A549 (cell line): ENCODE results near the gene CCDC185. TPM values are rescaled to one million over a fixed set of nuclear protein-coding genes. Genes with fewer than 3 reads are reported as not detected.

Experiments
- ATAC-seq, 2 experiments: fragments of 200-7000 bp in 1 of 2; fragments of >200 bp in 1 of 2; cut with Nextera tagmentation in 1 of 2; cut with Tn5 transposase in 1 of 2; 3 replicates each; pipeline versions ENCODE4 v1.8.0 to v1.9.1; 2018 to 2020; ENCODE audit warnings: mild to moderate bottlenecking in 1 of 2, moderate library complexity in 1 of 2
- CTCF ChIA-PET: fragments of 300-600 bp; sonication (Branson Sonifier 250); formaldehyde crosslinking; extraction: SDS; loops from one replicate; lab custom pipeline; 2021; ENCODE audit warnings: antibody characterized with exemption, inconsistent platforms; lab: Yijun Ruan, JAX
- POLR2A ChIA-PET: fragments of 350-600 bp; formaldehyde crosslinking; extraction: SDS; loops from one replicate; lab custom pipeline; 2021; ENCODE audit warnings: antibody characterized with exemption, inconsistent platforms; lab: Yijun Ruan, JAX
- DNase-seq, 2 experiments: peaks; one replicate each; pipeline versions ENCODE4 v3.0.0 to v3.0.0-alpha.2; 2011 to 2016; ENCODE audit warnings: low read depth in 1 of 2, low spot score in 1 of 2
- FAIRE-seq: peaks from 2 replicates; lab custom pipeline; 2011; peaks lifted over from hg19 to GRCh38; lab: Jason Lieb, UNC
- H3K27ac ChIP-seq, 2 experiments: fragments of >200 bp; sonication (Bioruptor Twin); formaldehyde crosslinking; 3 replicates each; pipeline ENCODE4 v1.5.1; 2016 to 2017
- H3K4me1 ChIP-seq: fragments of >200 bp; sonication (Bioruptor Twin); formaldehyde crosslinking; 3 replicates; pipeline ENCODE4 v1.6.1; 2016
- H3K4me2 ChIP-seq: fragments of >200 bp; sonication (Bioruptor Twin); formaldehyde crosslinking; 3 replicates; pipeline ENCODE4 v1.6.1; 2016
- H3K4me3 ChIP-seq: fragments of >200 bp; sonication (Bioruptor Twin); formaldehyde crosslinking; 3 replicates; pipeline ENCODE4 v1.5.1; 2016
- H3K9me3 ChIP-seq: fragments of >200 bp; sonication (Bioruptor Twin); formaldehyde crosslinking; 3 replicates; pipeline ENCODE4 v1.6.1; 2016
- ATOH8 ChIP-seq: fragments of 250-450 bp; sonication (Bioruptor Pico); IDR thresholded peaks from 2 replicates; pipeline ENCODE4 v1.5.0; 2020; ENCODE audit warnings: low read depth, mild to moderate bottlenecking, moderate library complexity
- CBX2 ChIP-seq: fragments of 200-600 bp; sonication (generic); IDR thresholded peaks from 2 replicates; pipeline ENCODE4 v1.6.1; 2016; ENCODE audit warnings: low read depth, mild to moderate bottlenecking, borderline replicate concordance
- CHD2 ChIP-seq: fragments of 150-350 bp; IDR thresholded peaks from 2 replicates; pipeline ENCODE4 v1.6.1; 2014; ENCODE audit warnings: low read length; ENCODE audit not compliant: partially characterized antibody
- CHD4 ChIP-seq: fragments of 200-600 bp; sonication (generic); IDR thresholded peaks from 2 replicates; pipeline ENCODE4 v1.6.1; 2016; ENCODE audit warnings: antibody characterized with exemption, mild to moderate bottlenecking, borderline replicate concordance
- CTCF ChIP-seq: fragments of >200 bp; sonication (Bioruptor Twin); formaldehyde crosslinking; IDR thresholded peaks from 3 replicates; pipeline ENCODE4 v1.5.1; 2016
- EHMT2 ChIP-seq: fragments of 200-600 bp; sonication (generic); IDR thresholded peaks from 2 replicates; pipeline ENCODE4 v1.6.1; 2016; ENCODE audit warnings: antibody characterized with exemption, low read depth, mild to moderate bottlenecking, moderate library complexity
- ELK1 ChIP-seq: fragments of 150-350 bp; IDR thresholded peaks from 2 replicates; pipeline ENCODE4 v1.6.1; 2014; ENCODE audit warnings: low read depth, mild to moderate bottlenecking, low read length
- HDAC2 ChIP-seq: fragments of 200-600 bp; sonication (generic); IDR thresholded peaks from 2 replicates; pipeline ENCODE4 v1.6.1; 2016
- JUN ChIP-seq, 2 experiments: fragments of >200 bp; sonication (Bioruptor Twin); formaldehyde crosslinking; IDR thresholded peaks; 2 replicates in 1 of 2; 3 replicates in 1 of 2; pipeline ENCODE4 v1.6.1; 2016 to 2017
- JUNB ChIP-seq: fragments of >200 bp; sonication (Bioruptor Twin); formaldehyde crosslinking; IDR thresholded peaks from 2 replicates; pipeline ENCODE4 v1.6.1; 2016
- KDM1A ChIP-seq: fragments of 200-600 bp; sonication (generic); IDR thresholded peaks from 2 replicates; pipeline ENCODE4 v1.6.1; 2016; ENCODE audit warnings: low read depth, mild to moderate bottlenecking
- MYC ChIP-seq: IDR thresholded peaks from 2 replicates; pipeline ENCODE4 v1.6.1; 2012; ENCODE audit warnings: mild to moderate bottlenecking, inconsistent platforms, low read length, improper control_type of control experiment, borderline replicate concordance
- NFE2L2 ChIP-seq: fragments of 150-350 bp; conservative IDR thresholded peaks from 2 replicates; pipeline ENCODE4 v1.6.1; 2014; ENCODE audit warnings: low read length
- POLR2A ChIP-seq: IDR thresholded peaks from 2 replicates; pipeline ENCODE4 v1.6.1; 2012; ENCODE audit warnings: mild to moderate bottlenecking, low read length
- POLR2AphosphoS2 ChIP-seq: conservative IDR thresholded peaks from 2 replicates; pipeline ENCODE4 v1.6.1; 2012; ENCODE audit warnings: low read length, improper control_type of control experiment, inconsistent platforms
- RARB ChIP-seq: fragments of 250-450 bp; sonication (Bioruptor Pico); IDR thresholded peaks from 2 replicates; pipeline ENCODE4 v1.8.0; 2021; ENCODE audit warnings: mild to moderate bottlenecking, moderate library complexity
- SREBF2 ChIP-seq: fragments of 450-650 bp; IDR thresholded peaks from 2 replicates; pipeline ENCODE4 v1.6.1; 2014; ENCODE audit warnings: mild to moderate bottlenecking, moderate library complexity
- TFCP2L1 ChIP-seq: fragments of 250-450 bp; sonication (Bioruptor Pico); IDR thresholded peaks from 2 replicates; pipeline ENCODE4 v1.5.0; 2021; ENCODE audit warnings: mild to moderate bottlenecking
- USF2 ChIP-seq: fragments of 450-650 bp; IDR thresholded peaks from 2 replicates; pipeline ENCODE4 v1.6.1; 2014; ENCODE audit warnings: antibody characterized with exemption
- ZNF302 ChIP-seq: fragments of 250-450 bp; sonication (Bioruptor Pico); IDR thresholded peaks from 2 replicates; pipeline ENCODE4 v1.9.0; 2021; ENCODE audit warnings: inconsistent platforms, mild to moderate bottlenecking, moderate library complexity
- WGBS: methylation state at CpG from one replicate; pipeline ENCODE4 v1.1.6; 2017; ENCODE audit errors: missing lambda C conversion rate; 5-methylcytosine and 5-hydroxymethylcytosine counted together
- polyA plus RNA-seq, 4 experiments: library from polyadenylated mRNA; depleted of rRNA in 3 of 4; stranded (reverse); fragments of >200 nt; fragmentation: RNase III in 1 of 4; extraction: RNeasy Plus Mini Kit Qiagen cat#74134 plus additional on column Dnase treatment in 1 of 4; gene quantifications; 2 replicates in 3 of 4; 3 replicates in 1 of 4; pipeline ENCODE4 v1.2.3, GENCODE V29; 2011 to 2017

The CCDC185 gene
- polyA plus RNA-seq, 2 of the 4 experiments (the other 2 are of a cell fraction), result 0.04 TPM; not detected in 1

- TF ChIP-seq ELK1 (no peak), CBX2 (no peak)
These were observed 24.9 kb downstream of the CCDC185 start (continued) for GRCh38 chr1:223417903-223418663.

- H3K4me3 ChIP-seq, result no peak overlapping the region
- no peak for TF ChIP-seq HDAC2
- TF ChIP-seq SREBF2, result no peak
- no peak for TF ChIP-seq JUNB
- TF ChIP-seq CHD2, result no peak
- TF ChIP-seq CTCF, result no peak
- TF ChIP-seq ZNF302, result no peak
- TF ChIP-seq POLR2A, result no peak
- TF ChIP-seq POLR2AphosphoS2, result no peak
- no peak for TF ChIP-seq ATOH8 (CRISPR knock-in tag)
- TF ChIP-seq, all 56 proteins: peak for 0
- 75% methylated on average over 8 of the region's 8 CpGs for WGBS
- Histone ChIP-seq H3K27ac (no peak overlapping the region), H3K4me1 (peaks cover 10% of the 10 kb centered on the region), H3K4me2 (no peak overlapping the region), H3K9me3 (no peaks in the 10 kb centered on the region)
- no peak for DNase-seq
- ChIA-PET CTCF (no interaction called here), POLR2A (no interaction called here)
- ATAC-seq, result no peak
- FAIRE-seq, result no peak
These were observed 25.9 kb downstream of the CCDC185 start for GRCh38 chr1:223419115-223419514.

- FAIRE-seq (no peak), DNase-seq (no peak), ATAC-seq (no peak)
- ChIA-PET POLR2A (no interaction called here), CTCF (no interaction called here)
- no peak overlapping the region for H3K4me2 ChIP-seq
- no peaks in the 10 kb centered on the region for H3K9me3 ChIP-seq
- H3K4me3 ChIP-seq, result no peak overlapping the region
- no peak for TF ChIP-seq CHD4
- TF ChIP-seq JUN (IDR thresholded peaks at IDR 0.05), result no peak
- no peak for TF ChIP-seq TFCP2L1 (CRISPR knock-in tag)
- TF ChIP-seq MYC, result no peak
- no peak for TF ChIP-seq NFE2L2
- no peak for TF ChIP-seq RARB (CRISPR knock-in tag)
- no peak for TF ChIP-seq KDM1A
- no peak for TF ChIP-seq EHMT2
- no peak for TF ChIP-seq USF2
- 58% methylated on average over 10 of the region's 10 CpGs for WGBS
- H3K4me1 ChIP-seq, result peaks cover 10% of the 10 kb centered on the region
- H3K27ac ChIP-seq, result no peak overlapping the region
These were observed 26.3 kb downstream of the CCDC185 start for GRCh38 chr1:223419561-223419960.
